GM12878 (cell line): ENCODE results near the gene PLS1. TPM values are rescaled to one million over a fixed set of nuclear protein-coding genes. Genes with fewer than 3 reads are reported as not detected.

ENCODE experiments used
- ATAC-seq: fragments of 200-7000 bp; cut with Tn5 transposase; 3 replicates; pipeline ENCODE4 v1.9.1; 2020; ENCODE audit warnings: mild to moderate bottlenecking, moderate library complexity
- BruUV-seq: library from RNA; stranded (reverse); fragments of 400-500 nt; replicated peaks from 2 replicates; lab custom pipeline; 2021; lab: Mats Ljungman, UMichigan
- CTCF ChIA-PET: fragments of 300-600 bp; sonication (Branson Sonifier 250); formaldehyde crosslinking; extraction: SDS; loops from one replicate; lab custom pipeline; 2021; ENCODE audit warnings: inconsistent platforms; lab: Yijun Ruan, JAX
- POLR2A ChIA-PET: fragments of 350-600 bp; formaldehyde crosslinking; extraction: SDS; loops from one replicate; lab custom pipeline; 2021; ENCODE audit warnings: inconsistent platforms; lab: Charles Lee
- RAD21 ChIA-PET: fragments of 300-600 bp; sonication (Branson Sonifier 250); formaldehyde crosslinking; loops from one replicate; lab custom pipeline; 2023; ENCODE audit warnings: antibody characterized with exemption; ENCODE audit not compliant: unreplicated experiment; lab: Charles Lee
- SMC1A ChIA-PET: fragments of 300-600 bp; sonication (Branson Sonifier 250); formaldehyde crosslinking; loops from one replicate; lab custom pipeline; 2023; ENCODE audit not compliant: unreplicated experiment, uncharacterized antibody; lab: Charles Lee
- DNase-seq: peaks from one replicate; pipeline ENCODE4 v3.0.0-alpha.2; 2011; ENCODE audit warnings: low read depth, low spot score
- FAIRE-seq: peaks from 3 replicates; lab custom pipeline; 2011; peaks lifted over from hg19 to GRCh38; lab: Jason Lieb, UNC
- H2AFZ ChIP-seq: 2 replicates; pipeline ENCODE4 v1.6.0; 2011; ENCODE audit warnings: low read depth, low read length, control low read depth; ENCODE audit not compliant: control insufficient read depth
- H3K27ac ChIP-seq: 2 replicates; pipeline ENCODE4 v1.5.1; 2011; ENCODE audit warnings: control low read depth; ENCODE audit not compliant: control insufficient read depth, insufficient read depth
- H3K27me3 ChIP-seq, 2 experiments: replicated peaks in 1 of 2; 2 replicates each; pipeline versions ENCODE4 v1.6.0 to v1.6.1; 2011; ENCODE audit warnings: low read length in 1 of 2; ENCODE audit not compliant: control insufficient read depth in 2 of 2, insufficient read depth in 2 of 2
- H3K36me3 ChIP-seq, 2 experiments: 2 replicates each; pipeline ENCODE4 v1.5.1; 2011; ENCODE audit warnings: low read length in 1 of 2; ENCODE audit not compliant: control insufficient read depth in 2 of 2, insufficient read depth in 2 of 2
- H3K4me1 ChIP-seq: 2 replicates; pipeline ENCODE4 v1.6.1; 2011; ENCODE audit warnings: mild to moderate bottlenecking, low read length, moderate library complexity, mixed read lengths; ENCODE audit not compliant: control insufficient read depth, insufficient read depth
- H3K4me2 ChIP-seq: 2 replicates; pipeline ENCODE4 v1.6.0; 2011; ENCODE audit warnings: control low read depth; ENCODE audit not compliant: control insufficient read depth, insufficient read depth
- H3K4me3 ChIP-seq: fragments of 200-600 bp; sonication (generic); 2 replicates; pipeline ENCODE4 v1.5.1; 2016
- H3K79me2 ChIP-seq: 2 replicates; pipeline ENCODE4 v1.6.0; 2011; ENCODE audit warnings: low read length; ENCODE audit not compliant: control insufficient read depth, insufficient read depth
- H3K9ac ChIP-seq: 2 replicates; pipeline ENCODE4 v1.8.0; 2011; ENCODE audit warnings: low read length, control low read depth, mixed read lengths; ENCODE audit not compliant: control insufficient read depth, insufficient read depth
- H3K9me3 ChIP-seq: replicated peaks from 3 replicates; pipeline ENCODE4 v1.5.1; 2011; ENCODE audit warnings: mild to moderate bottlenecking, low read length; ENCODE audit not compliant: control insufficient read depth, insufficient read depth
- H4K20me1 ChIP-seq: 2 replicates; pipeline ENCODE4 v1.6.0; 2011; ENCODE audit not compliant: control insufficient read depth, insufficient read depth
- BRCA1 ChIP-seq: IDR thresholded peaks from 2 replicates; pipeline ENCODE4 v1.6.1; 2011; ENCODE audit warnings: low read depth, low read length, improper control_type of control experiment
- CBX3 ChIP-seq: fragments of 200-600 bp; sonication (generic); IDR thresholded peaks from 2 replicates; pipeline ENCODE4 v1.6.1; 2016; ENCODE audit warnings: low read depth, borderline replicate concordance
- CEBPB ChIP-seq, 2 experiments: fragments of 150-350 bp in 1 of 2; IDR thresholded peaks; 2 replicates each; pipeline ENCODE4 v1.6.1; 2012 to 2014; ENCODE audit warnings: low read depth in 2 of 2, low read length in 2 of 2, borderline replicate concordance in 1 of 2, inconsistent platforms in 1 of 2
- GATAD2B ChIP-seq: fragments of 450-650 bp; conservative IDR thresholded peaks from 2 replicates; pipeline ENCODE4 v1.6.1; 2017; ENCODE audit warnings: low read depth, mild to moderate bottlenecking, moderate library complexity
- HDGF ChIP-seq: fragments of 450-650 bp; IDR thresholded peaks from 2 replicates; pipeline ENCODE4 v1.6.1; 2016; ENCODE audit warnings: antibody characterized with exemption
- IKZF1 ChIP-seq: fragments of 450-650 bp; conservative IDR thresholded peaks from 2 replicates; pipeline ENCODE4 v1.6.1; 2017; ENCODE audit warnings: antibody characterized with exemption, mild to moderate bottlenecking
- KAT2A ChIP-seq: conservative IDR thresholded peaks from 2 replicates; pipeline ENCODE4 v1.6.1; 2011; ENCODE audit warnings: low read depth, low read length; ENCODE audit not compliant: control insufficient read depth
- MTA3 ChIP-seq: IDR thresholded peaks from 2 replicates; pipeline ENCODE4 v1.6.1; 2012; ENCODE audit warnings: low read length, inconsistent platforms, borderline replicate concordance
- NFYA ChIP-seq: IDR thresholded peaks from 2 replicates; pipeline ENCODE4 v1.6.1; 2011; ENCODE audit warnings: low read depth, mild to moderate bottlenecking, low read length, improper control_type of control experiment, borderline replicate concordance
- PAX8 ChIP-seq: fragments of 450-650 bp; IDR thresholded peaks from 2 replicates; pipeline ENCODE4 v1.6.1; 2017; ENCODE audit warnings: mild to moderate bottlenecking, moderate library complexity
- RBBP5 ChIP-seq: fragments of 200-600 bp; sonication (generic); conservative IDR thresholded peaks from 2 replicates; pipeline ENCODE4 v1.6.1; 2016
- SMAD1 ChIP-seq: fragments of 450-650 bp; IDR thresholded peaks from 2 replicates; pipeline ENCODE4 v1.6.1; 2018; ENCODE audit warnings: mild to moderate bottlenecking, low read depth; ENCODE audit not compliant: partially characterized antibody
- SREBF2 ChIP-seq: IDR thresholded peaks from 2 replicates; pipeline ENCODE4 v1.6.1; 2012; ENCODE audit warnings: mild to moderate bottlenecking, low read length
- SUZ12 ChIP-seq: fragments of 200-600 bp; sonication (generic); IDR thresholded peaks from one replicate; pipeline ENCODE4 v1.6.1; 2018; ENCODE audit warnings: antibody characterized with exemption, mild to moderate bottlenecking; ENCODE audit not compliant: unreplicated experiment
- TCF12 ChIP-seq: IDR thresholded peaks from 2 replicates; pipeline ENCODE4 v1.6.1; 2011; ENCODE audit warnings: low read depth, mild to moderate bottlenecking, low read length
- ZNF274 ChIP-seq: IDR thresholded peaks from one replicate; pipeline ENCODE4 v1.8.0; 2011; ENCODE audit not compliant: insufficient read length, insufficient read depth
- WGBS: methylation state at CpG from one replicate; pipeline ENCODE4 v1.1.6; 2016; ENCODE audit warnings: low lambda C conversion rate; ENCODE audit not compliant: insufficient replicate concordance, insufficient coverage; ENCODE audit errors: missing lambda C conversion rate; 5-methylcytosine and 5-hydroxymethylcytosine counted together
- in situ Hi-C: fragments of 300-500 bp; cut with MboI; formaldehyde crosslinking; loops from 9 replicates; pipeline ENCODE4 v1.14.3; 2018; ENCODE audit warnings: mixed read lengths
- intact Hi-C: fragments of 100-400 bp; cut with micrococcal nuclease; formaldehyde crosslinking; loops from one replicate; pipeline ENCODE4 v1.14.2; 2022; ENCODE audit not compliant: unreplicated experiment
- polyA plus RNA-seq, 11 experiments: library from polyadenylated mRNA; depleted of rRNA in 4 of 11; unstranded in 6 of 11; stranded (reverse) in 5 of 11; fragments of >200 nt; fragmentation: Nextera tagmentation in 4 of 11; fragmentation: Illumina TruSeq in 1 of 11; extraction: Ambion mirVana in 4 of 11; extraction: Trizol in 1 of 11; gene quantifications; 1 replicate in 1 of 11; 2 replicates in 10 of 11; pipeline versions ENCODE4 v1.2.1 to v1.2.3, GENCODE V29; 2011 to 2016; ENCODE audit warnings: inconsistent platforms in 2 of 11, missing spikeins in 2 of 11, low read depth in 1 of 11
- total RNA-seq, 4 experiments: library from RNA; depleted of rRNA in 3 of 4; stranded (reverse); fragments of >200 nt in 3 of 4; fragmentation: Illumina TruSeq in 1 of 4; extraction: Trizol in 1 of 4; gene quantifications; 2 replicates each; pipeline versions ENCODE4 v1.2.1 to v1.2.3, GENCODE V29; 2013 to 2021
- TF ChIP-seq, protein P1 (sequence below): fragments of 450-650 bp; IDR thresholded peaks from 2 replicates; pipeline ENCODE4 v1.6.1; 2017; ENCODE audit warnings: mild to moderate bottlenecking, moderate library complexity

Gene PLS1
- total and polyA plus RNA-seq, 10 of the 15 experiments (the other 5 are each of a cell fraction or from before 2014, with no cell fraction given): 0.59 to 11.7 (median 1.7) TPM

- no peaks in the 10 kb centered on the region for H3K4me1 ChIP-seq
- no peaks in the 10 kb centered on the region for H3K27me3 ChIP-seq
- no peak overlapping the region for H3K4me2 ChIP-seq
- DNase-seq (no peak), FAIRE-seq (no peak), ATAC-seq (no peak)
- ChIA-PET SMC1A (no interaction called here), CTCF (no interaction called here), RAD21 (no interaction called here), POLR2A (no interaction called here)
- H3K36me3 ChIP-seq: no peaks in the 10 kb centered on the region
- intact Hi-C loops (no loop called here), in situ Hi-C loops (no loop called here)
- no peaks in the 10 kb centered on the region for H3K9me3 ChIP-seq
- no peak overlapping the region for H3K9ac ChIP-seq
- WGBS: 60% methylated on average over 1 of the region's 1 CpG
- H3K79me2 ChIP-seq: no peaks in the 10 kb centered on the region
- TF ChIP-seq SREBF2: no peak
- no peak for TF ChIP-seq SUZ12
- TF ChIP-seq IKZF1: no peak
- no peak for TF ChIP-seq GATAD2B
- no peak for TF ChIP-seq RBBP5
- no peak for TF ChIP-seq TCF12
- no peak for TF ChIP-seq CEBPB (IDR thresholded peaks at IDR 0.05; ENCODE audit: borderline replicate concordance in 1 of 2, low read depth in 2 of 2, low read length in 2 of 2)
- TF ChIP-seq ZNF274: no peak
- no peak for TF ChIP-seq MTA3
- TF ChIP-seq NFYA: no peak
- H3K27ac ChIP-seq: no peak overlapping the region
- no TSS peak for BruUV-seq
- H4K20me1 ChIP-seq: no peaks in the 10 kb centered on the region
- no peak overlapping the region for H3K4me3 ChIP-seq
- no peak overlapping the region for H2AFZ ChIP-seq
Observed at GRCh38 chr3:142726017-142726416, 129.8 kb downstream of the PLS1 start.

DNA sequence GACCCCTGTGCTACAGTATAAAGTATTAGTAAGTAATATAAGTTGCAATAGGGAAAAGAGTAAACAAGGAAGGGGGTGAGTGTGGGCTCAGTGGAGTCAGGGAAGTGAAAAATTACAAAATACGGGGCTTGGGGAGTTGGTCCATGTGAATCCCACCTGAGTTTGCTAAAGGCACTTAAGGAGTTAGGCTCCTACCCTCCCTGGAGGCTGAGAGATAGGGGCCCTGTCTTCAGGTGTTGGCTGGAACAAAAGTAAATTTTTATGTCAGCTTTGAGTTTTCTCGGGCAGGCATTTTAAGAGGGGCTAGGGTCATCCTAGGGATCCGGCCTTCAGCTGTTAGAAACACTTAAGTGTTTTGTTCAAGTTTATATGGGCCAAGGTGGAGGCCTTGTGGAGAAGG lies 135.9 kb downstream of the PLS1 start:
- Histone ChIP-seq H2AFZ (no peak overlapping the region), H3K4me3 (no peak overlapping the region), H3K9me3 (no peaks in the 10 kb centered on the region), H3K36me3 (no peaks in the 10 kb centered on the region), H3K27me3 (no peaks in the 10 kb centered on the region), H4K20me1 (no peaks in the 10 kb centered on the region), H3K4me1 (no peaks in the 10 kb centered on the region), H3K27ac (no peak overlapping the region), H3K4me2 (no peak overlapping the region), H3K79me2 (no peaks in the 10 kb centered on the region), H3K9ac (no peak overlapping the region)
- ATAC-seq: no peak
- DNase-seq: no peak
- ChIA-PET RAD21 (no interaction called here), CTCF (no interaction called here), SMC1A (no interaction called here), POLR2A (interaction anchor here (0.7 kb wide), 1 partner anchor 20 kb away, joined by 3 read pairs; no protein-coding TSS in a partner anchor)
- BruUV-seq: no TSS peak
- FAIRE-seq: no peak
- intact Hi-C loops: no loop called here
- in situ Hi-C loops: no loop called here
- WGBS: 65% methylated on average over 3 of the region's 3 CpGs
- no peak for TF ChIP-seq BRCA1
- no peak for TF ChIP-seq HDGF
- TF ChIP-seq PAX8: no peak
- no peak for TF ChIP-seq SMAD1
- TF ChIP-seq KAT2A: no peak
- no peak for TF ChIP-seq CBX3
- TF ChIP-seq, protein P1, sequence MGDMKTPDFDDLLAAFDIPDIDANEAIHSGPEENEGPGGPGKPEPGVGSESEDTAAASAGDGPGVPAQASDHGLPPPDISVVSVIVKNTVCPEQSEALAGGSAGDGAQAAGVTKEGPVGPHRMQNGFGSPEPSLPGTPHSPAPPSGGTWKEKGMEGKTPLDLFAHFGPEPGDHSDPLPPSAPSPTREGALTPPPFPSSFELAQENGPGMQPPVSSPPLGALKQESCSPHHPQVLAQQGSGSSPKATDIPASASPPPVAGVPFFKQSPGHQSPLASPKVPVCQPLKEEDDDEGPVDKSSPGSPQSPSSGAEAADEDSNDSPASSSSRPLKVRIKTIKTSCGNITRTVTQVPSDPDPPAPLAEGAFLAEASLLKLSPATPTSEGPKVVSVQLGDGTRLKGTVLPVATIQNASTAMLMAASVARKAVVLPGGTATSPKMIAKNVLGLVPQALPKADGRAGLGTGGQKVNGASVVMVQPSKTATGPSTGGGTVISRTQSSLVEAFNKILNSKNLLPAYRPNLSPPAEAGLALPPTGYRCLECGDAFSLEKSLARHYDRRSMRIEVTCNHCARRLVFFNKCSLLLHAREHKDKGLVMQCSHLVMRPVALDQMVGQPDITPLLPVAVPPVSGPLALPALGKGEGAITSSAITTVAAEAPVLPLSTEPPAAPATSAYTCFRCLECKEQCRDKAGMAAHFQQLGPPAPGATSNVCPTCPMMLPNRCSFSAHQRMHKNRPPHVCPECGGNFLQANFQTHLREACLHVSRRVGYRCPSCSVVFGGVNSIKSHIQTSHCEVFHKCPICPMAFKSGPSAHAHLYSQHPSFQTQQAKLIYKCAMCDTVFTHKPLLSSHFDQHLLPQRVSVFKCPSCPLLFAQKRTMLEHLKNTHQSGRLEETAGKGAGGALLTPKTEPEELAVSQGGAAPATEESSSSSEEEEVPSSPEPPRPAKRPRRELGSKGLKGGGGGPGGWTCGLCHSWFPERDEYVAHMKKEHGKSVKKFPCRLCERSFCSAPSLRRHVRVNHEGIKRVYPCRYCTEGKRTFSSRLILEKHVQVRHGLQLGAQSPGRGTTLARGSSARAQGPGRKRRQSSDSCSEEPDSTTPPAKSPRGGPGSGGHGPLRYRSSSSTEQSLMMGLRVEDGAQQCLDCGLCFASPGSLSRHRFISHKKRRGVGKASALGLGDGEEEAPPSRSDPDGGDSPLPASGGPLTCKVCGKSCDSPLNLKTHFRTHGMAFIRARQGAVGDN: no peak
